Measurements from ENCODE around the gene CNIH3. TPM values are rescaled to one million over a fixed set of nuclear protein-coding genes. Genes with fewer than 3 reads are reported as not detected.
"Not testable (repeated sequence)": the region's sequence is repeated elsewhere in the genome, so short reads cannot be mapped to it uniquely, and the experiment has no call there.

CNIH3 gene
- total RNA-seq, 2 donors from 2014 or later: 0.36 to 7.2 TPM

GRCh38 chr1:224683936-224684335, 67.8 kb downstream of the CNIH3 start:
- DNase-seq (ENCODE audit: low spot score): no peak
- H3K4me3 ChIP-seq: no peak overlapping the region
- H3K9me3 ChIP-seq: no peaks in the 10 kb centered on the region
- intact Hi-C loops (cut with DNase I): no loop called here
- no peak for TF ChIP-seq CTCF (IDR thresholded peaks at IDR 0.05)
- no peak for TF ChIP-seq POLR2AphosphoS5 (IDR thresholded peaks at IDR 0.05)
- WGBS: 39% methylated on average over 8 of the region's 8 CpGs
- H3K36me3 ChIP-seq: no peaks in the 10 kb centered on the region
- no peaks in the 10 kb centered on the region for H3K4me1 ChIP-seq (replicated peaks)
- H3K27ac ChIP-seq: no peak overlapping the region
- no peaks in the 10 kb centered on the region for H3K27me3 ChIP-seq (replicated peaks; ENCODE audit: insufficient read depth)

GRCh38 chr1:224684979-224685425, 68.9 kb downstream of the CNIH3 start:
- H3K4me3 ChIP-seq: no peak overlapping the region
- DNase-seq (ENCODE audit: low spot score): no peak
- no peaks in the 10 kb centered on the region for H3K4me1 ChIP-seq (replicated peaks)
- H3K36me3 ChIP-seq: no peaks in the 10 kb centered on the region
- no peak overlapping the region for H3K27ac ChIP-seq
- intact Hi-C loops (cut with DNase I): no loop called here
- H3K9me3 ChIP-seq: no peaks in the 10 kb centered on the region
- 66% methylated on average over 7 of the region's 7 CpGs for WGBS
- TF ChIP-seq POLR2A (IDR thresholded peaks at IDR 0.05) (no peak), POLR2AphosphoS5 (IDR thresholded peaks at IDR 0.05) (no peak)
- H3K27me3 ChIP-seq (replicated peaks; ENCODE audit: insufficient read depth): no peaks in the 10 kb centered on the region

GRCh38 chr1:224686140-224686539, 70.0 kb downstream of the CNIH3 start:
- H3K4me1 ChIP-seq (replicated peaks); DNase-seq (ENCODE audit: low spot score); H3K9me3 ChIP-seq; intact Hi-C loops (cut with DNase I); H3K27ac ChIP-seq; H3K36me3 ChIP-seq; H3K4me3 ChIP-seq; H3K27me3 ChIP-seq (replicated peaks; ENCODE audit: insufficient read depth): not testable (repeated sequence)
- WGBS: 77% methylated on average over 3 of the region's 3 CpGs

- H3K9me3 ChIP-seq: no peaks in the 10 kb centered on the region
- H3K4me3 ChIP-seq: no peak overlapping the region
- WGBS: 76% methylated on average over 4 of the region's 4 CpGs
- no peak for TF ChIP-seq POLR2A (IDR thresholded peaks at IDR 0.05)
- no peak for TF ChIP-seq POLR2AphosphoS5 (IDR thresholded peaks at IDR 0.05)
- no peak for TF ChIP-seq CTCF (IDR thresholded peaks at IDR 0.05)
- no peaks in the 10 kb centered on the region for H3K27me3 ChIP-seq (replicated peaks; ENCODE audit: insufficient read depth)
- no peak for DNase-seq (ENCODE audit: low spot score)
- H3K36me3 ChIP-seq: no peaks in the 10 kb centered on the region
- intact Hi-C loops (cut with DNase I): no loop called here
- H3K27ac ChIP-seq: no peak overlapping the region
- H3K4me1 ChIP-seq (replicated peaks): no peaks in the 10 kb centered on the region
Observed at GRCh38 chr1:224687465-224687864, 71.3 kb downstream of the CNIH3 start.

GRCh38 chr1:224689374-224689773, 73.3 kb downstream of the CNIH3 start:
- TF ChIP-seq CTCF (IDR thresholded peaks at IDR 0.05) (no peak), POLR2A (IDR thresholded peaks at IDR 0.05) (no peak), POLR2AphosphoS5 (IDR thresholded peaks at IDR 0.05) (no peak)
- H3K27ac ChIP-seq: no peak overlapping the region
- no peak for DNase-seq (ENCODE audit: low spot score)
- H3K4me3 ChIP-seq: no peak overlapping the region
- no peaks in the 10 kb centered on the region for H3K36me3 ChIP-seq
- 46% methylated on average over 9 of the region's 9 CpGs for WGBS
- no peaks in the 10 kb centered on the region for H3K9me3 ChIP-seq
- H3K4me1 ChIP-seq (replicated peaks): no peaks in the 10 kb centered on the region
- no peaks in the 10 kb centered on the region for H3K27me3 ChIP-seq (replicated peaks; ENCODE audit: insufficient read depth)
- intact Hi-C loops (cut with DNase I): no loop called here

- intact Hi-C loops (cut with DNase I): no loop called here
- TF ChIP-seq POLR2A (IDR thresholded peaks at IDR 0.05) (no peak), CTCF (IDR thresholded peaks at IDR 0.05) (no peak), POLR2AphosphoS5 (IDR thresholded peaks at IDR 0.05) (no peak)
- 85% methylated on average over 4 of the region's 4 CpGs for WGBS
- H3K4me3 ChIP-seq: no peak overlapping the region
- H3K4me1 ChIP-seq (replicated peaks): no peaks in the 10 kb centered on the region
- H3K9me3 ChIP-seq: no peaks in the 10 kb centered on the region
- no peak overlapping the region for H3K27ac ChIP-seq
- DNase-seq (ENCODE audit: low spot score): no peak
- H3K27me3 ChIP-seq (replicated peaks; ENCODE audit: insufficient read depth): no peaks in the 10 kb centered on the region
- no peaks in the 10 kb centered on the region for H3K36me3 ChIP-seq
Observed at GRCh38 chr1:224690576-224690975, 74.5 kb downstream of the CNIH3 start.
